GM12874 (cell line): Measurements from ENCODE around the gene DNAJC2.

ENCODE experiments used
- CTCF ChIP-seq: IDR thresholded peaks from 2 replicates; pipeline ENCODE4 v1.5.1; 2011; ENCODE audit warnings: low read depth, mild to moderate bottlenecking, control low read depth, low read length, moderate library complexity; ENCODE audit not compliant: insufficient read depth

Gene DNAJC2

DNA sequence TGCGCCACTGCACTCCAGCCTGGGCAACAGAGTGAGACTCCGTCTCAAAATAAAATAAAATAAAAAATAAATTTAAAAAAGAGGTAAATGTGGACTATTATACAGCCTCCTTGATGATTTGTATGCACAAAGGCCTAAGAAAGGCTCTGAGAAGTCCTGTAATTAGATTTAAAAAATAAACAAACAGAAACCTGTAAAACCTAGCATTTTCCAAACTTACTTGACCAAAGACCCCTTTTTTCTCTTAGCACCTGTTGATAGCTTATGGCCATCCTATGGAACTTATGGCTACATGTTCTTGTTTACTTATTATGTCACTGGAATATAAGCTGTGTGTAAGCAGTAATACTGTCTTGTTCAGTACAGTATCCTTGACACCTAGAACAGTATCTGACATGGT, 5.7 kb downstream of the DNAJC2 start:
- no peak for TF ChIP-seq CTCF

DNA sequence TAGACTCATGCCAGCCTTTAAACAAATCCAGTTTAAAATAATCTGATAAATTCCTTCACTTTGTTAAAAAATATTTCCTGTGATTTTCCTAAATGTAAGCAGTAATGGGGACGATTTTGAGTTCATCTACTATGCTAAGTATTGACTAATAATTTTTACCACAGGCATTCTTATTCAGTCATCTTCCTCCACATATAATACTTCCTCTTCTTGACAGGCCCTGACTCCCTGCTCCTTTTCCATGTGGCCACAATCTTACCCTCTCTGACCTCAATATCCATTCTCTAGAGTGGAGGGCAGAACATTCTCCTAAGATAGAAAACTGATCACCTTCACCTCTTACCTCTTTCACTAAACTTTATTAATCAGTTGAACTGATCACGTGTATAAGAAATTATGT, 7.8 kb downstream of the DNAJC2 start:
- TF ChIP-seq CTCF = no peak

- TF ChIP-seq CTCF = no peak
These were observed 18.8 kb downstream of the DNAJC2 start for GRCh38 chr7:103325744-103326143.

- TF ChIP-seq CTCF = no peak
These were observed 27.6 kb downstream of the DNAJC2 start for GRCh38 chr7:103317009-103317408.

DNA sequence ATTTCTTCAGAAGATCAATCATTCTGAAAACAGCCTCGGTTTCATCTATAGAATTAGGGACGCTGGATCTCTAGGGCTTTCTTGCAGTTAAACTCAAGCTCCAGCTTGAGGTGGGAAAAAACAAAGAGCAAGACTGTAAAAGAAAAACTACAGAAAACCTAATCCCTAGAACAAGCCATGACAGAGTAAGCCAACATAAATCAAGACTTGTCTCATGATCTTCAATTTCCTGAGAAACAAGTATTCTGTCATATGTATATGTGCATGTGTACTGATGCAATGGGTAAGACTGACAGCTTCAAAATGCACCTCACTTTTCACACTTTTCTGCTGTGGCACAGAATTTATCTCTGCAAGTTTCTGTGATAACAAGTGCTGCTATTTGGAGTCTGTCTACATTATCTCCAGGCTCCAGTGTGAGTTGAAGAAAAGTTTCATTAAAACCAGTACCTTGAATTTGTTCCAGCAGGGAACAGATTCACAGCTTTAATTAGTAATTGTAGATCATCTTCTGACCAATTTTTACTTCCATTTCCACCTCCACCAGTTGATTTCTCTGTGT, 28.1 kb downstream of the DNAJC2 start:
- TF ChIP-seq CTCF = no peak

DNA sequence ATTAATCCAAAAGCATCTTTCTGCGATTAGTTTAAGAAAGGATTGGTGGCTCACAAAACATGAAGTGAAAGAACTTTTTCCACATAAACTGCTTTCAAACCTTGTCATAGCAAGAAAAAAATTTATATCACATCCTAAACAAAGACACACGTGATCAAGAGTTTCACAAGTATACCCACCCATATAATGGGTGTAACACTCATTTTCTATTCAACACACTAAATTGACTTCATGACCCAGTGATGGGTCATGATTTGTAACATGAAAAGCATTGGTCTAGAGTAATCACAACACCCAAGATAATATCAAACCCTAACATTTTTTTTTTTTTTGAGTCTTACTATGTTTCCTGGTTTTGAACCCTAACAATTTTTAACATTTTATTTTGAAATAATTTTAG, 29.7 kb downstream of the DNAJC2 start:
- no peak for TF ChIP-seq CTCF

DNA sequence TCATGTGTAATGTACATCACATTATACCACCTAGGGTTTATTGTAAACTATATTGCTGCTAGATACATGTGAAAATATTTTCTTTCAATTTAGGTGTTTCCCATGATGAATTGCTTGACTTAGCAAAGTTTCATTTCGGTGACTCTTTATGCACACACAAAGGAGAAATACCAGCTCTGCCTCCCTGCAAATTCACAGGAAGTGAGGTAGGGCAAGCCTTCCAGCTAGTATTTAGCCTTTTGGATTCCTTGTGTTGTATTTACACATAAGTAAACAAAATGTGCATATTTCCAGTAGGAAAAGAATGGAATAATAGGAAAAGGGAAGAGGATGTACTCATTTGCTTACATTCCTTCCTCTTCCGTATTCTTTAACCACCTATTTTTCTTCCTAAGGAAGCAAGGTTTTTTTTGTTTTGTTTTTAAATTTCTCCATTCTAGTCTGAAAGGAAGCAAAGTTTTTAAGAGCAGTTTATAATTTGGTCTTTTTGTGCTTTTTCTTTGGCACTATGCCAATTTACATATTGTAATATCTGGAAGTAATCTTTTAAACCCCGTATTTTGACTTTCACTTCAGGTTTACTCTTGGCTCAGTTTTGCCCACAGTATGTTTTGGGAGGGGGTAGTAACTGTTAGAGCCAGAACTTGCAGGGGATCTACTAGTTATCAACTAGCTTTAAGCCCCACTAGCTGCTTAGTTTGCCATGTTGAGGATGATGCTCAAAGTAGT, 36.9 kb downstream of the DNAJC2 start:
- no peak for TF ChIP-seq CTCF
